Ishikawa (cell line): ENCODE data around the gene ATP2B2.

ENCODE experiments used
- CEBPB ChIP-seq: IDR thresholded peaks from 2 replicates; pipeline ENCODE4 v1.6.1; 2012
- CREB1 ChIP-seq: IDR thresholded peaks from 2 replicates; pipeline ENCODE4 v1.6.1; 2012; ENCODE audit warnings: low read depth
- EGR1 ChIP-seq: IDR thresholded peaks from 2 replicates; pipeline ENCODE4 v1.6.1; 2012
- EP300 ChIP-seq: IDR thresholded peaks from 2 replicates; pipeline ENCODE4 v1.6.1; 2012; ENCODE audit warnings: borderline replicate concordance
- FOXM1 ChIP-seq: IDR thresholded peaks from 2 replicates; pipeline ENCODE4 v1.6.1; 2012; ENCODE audit warnings: low read depth, borderline replicate concordance
- MAX ChIP-seq: IDR thresholded peaks from 2 replicates; pipeline ENCODE4 v1.6.1; 2012
- NFIC ChIP-seq: IDR thresholded peaks from 2 replicates; pipeline ENCODE4 v1.6.1; 2012
- RAD21 ChIP-seq: IDR thresholded peaks from 2 replicates; pipeline ENCODE4 v1.6.1; 2012; ENCODE audit warnings: low read depth
- REST ChIP-seq: IDR thresholded peaks from 2 replicates; pipeline ENCODE4 v1.6.1; 2012; ENCODE audit warnings: low read depth, mild to moderate bottlenecking
- TAF1 ChIP-seq: IDR thresholded peaks from 2 replicates; pipeline ENCODE4 v1.6.1; 2012; ENCODE audit warnings: low read depth, mild to moderate bottlenecking
- TCF12 ChIP-seq: IDR thresholded peaks from 2 replicates; pipeline ENCODE4 v1.6.1; 2012; ENCODE audit warnings: low read depth
- TEAD4 ChIP-seq: IDR thresholded peaks from 2 replicates; pipeline ENCODE4 v1.6.1; 2012
- USF1 ChIP-seq: IDR thresholded peaks from 2 replicates; pipeline ENCODE4 v1.6.1; 2012
- YY1 ChIP-seq: IDR thresholded peaks from 2 replicates; pipeline ENCODE4 v1.6.1; 2012; ENCODE audit warnings: low read depth
- ZBTB7A ChIP-seq: IDR thresholded peaks from 2 replicates; pipeline ENCODE4 v1.6.1; 2012; ENCODE audit warnings: low read depth

ATP2B2 gene

GRCh38 chr3:10440684-10441083, 64.7 kb downstream of the ATP2B2 start:
- TF ChIP-seq USF1: no peak
- no peak for TF ChIP-seq RAD21
- TF ChIP-seq NFIC: no peak
- TF ChIP-seq FOXM1: no peak
- no peak for TF ChIP-seq TEAD4
- TF ChIP-seq EP300: no peak
- no peak for TF ChIP-seq EGR1
- TF ChIP-seq YY1: no peak
- no peak for TF ChIP-seq TAF1
- no peak for TF ChIP-seq REST
- no peak for TF ChIP-seq CREB1
- no peak for TF ChIP-seq MAX
- no peak for TF ChIP-seq ZBTB7A
- TF ChIP-seq TCF12: no peak
- no peak for TF ChIP-seq CEBPB

GRCh38 chr3:10438902-10439610, 66.3 kb downstream of the ATP2B2 start:
- TF ChIP-seq TEAD4: no peak
- no peak for TF ChIP-seq YY1
- TF ChIP-seq FOXM1: no peak
- TF ChIP-seq TAF1: no peak
- no peak for TF ChIP-seq USF1
- TF ChIP-seq ZBTB7A: no peak
- TF ChIP-seq EP300: no peak
- TF ChIP-seq TCF12: no peak
- TF ChIP-seq CEBPB: no peak

- TF ChIP-seq FOXM1: no peak
- TF ChIP-seq USF1: no peak
- no peak for TF ChIP-seq CEBPB
- TF ChIP-seq CREB1: no peak
- no peak for TF ChIP-seq TCF12
- no peak for TF ChIP-seq RAD21
- no peak for TF ChIP-seq NFIC
- no peak for TF ChIP-seq MAX
- TF ChIP-seq REST: no peak
- no peak for TF ChIP-seq ZBTB7A
- TF ChIP-seq TAF1: no peak
- no peak for TF ChIP-seq TEAD4
- TF ChIP-seq EP300: no peak
- no peak for TF ChIP-seq YY1
- no peak for TF ChIP-seq EGR1
These were observed 67.1 kb downstream of the ATP2B2 start for GRCh38 chr3:10437995-10438901.

GRCh38 chr3:10437272-10437994, 68.0 kb downstream of the ATP2B2 start:
- TF ChIP-seq TEAD4 (no peak), CREB1 (no peak), TAF1 (no peak), RAD21 (no peak), FOXM1 (no peak), EGR1 (no peak), REST (no peak), USF1 (no peak), NFIC (no peak), MAX (no peak), EP300 (no peak), ZBTB7A (no peak), TCF12 (no peak), YY1 (no peak), CEBPB (no peak)
